Activated CD4-positive, alpha-beta T cell treated with anti-CD3 and anti-CD28 coated beads, Interleukin-2, amount 50 U/mL, for 1 hour (primary cell): Measurements from ENCODE around the gene NAA80.

ENCODE experiments used
- DNase-seq: peaks from one replicate; pipeline ENCODE4 v3.0.0-alpha.2; 2020

Gene NAA80

GRCh38 chr3:50327943-50328691 is 28.9 kb upstream of the NAA80 start, which contains the start of gene TUSC2:
TSS of gene TUSC2 (minus strand) at chr3:50328223. CDS start at chr3:50328099, 124 bp downstream.
- DNase-seq, result peak; percentile 93

- no peak for DNase-seq
Measured at GRCh38 chr3:50327129-50327528, 27.9 kb upstream of the NAA80 start.

- DNase-seq, result no peak
Measured at GRCh38 chr3:50326182-50326541, 27.0 kb upstream of the NAA80 start.

GRCh38 chr3:50325497-50326181 is 26.4 kb upstream of the NAA80 start:
- DNase-seq, result no peak

GRCh38 chr3:50325113-50325480 is 25.9 kb upstream of the NAA80 start:
- no peak for DNase-seq

- peak; percentile 65 for DNase-seq
Measured at GRCh38 chr3:50324351-50325112, 25.3 kb upstream of the NAA80 start.

- DNase-seq, result no peak
Measured at GRCh38 chr3:50323614-50324199, 24.5 kb upstream of the NAA80 start.

- no peak for DNase-seq
Measured at GRCh38 chr3:50323092-50323600, 23.9 kb upstream of the NAA80 start.

- DNase-seq, result no peak
Measured at GRCh38 chr3:50322386-50323091, 23.3 kb upstream of the NAA80 start, which contains the start of gene HYAL2. TSS of gene HYAL2 (minus strand) at chr3:50322745. CDS start at chr3:50320489, 2,256 bp downstream.

- DNase-seq, result no peak
Measured at GRCh38 chr3:50322115-50322385, 22.8 kb upstream of the NAA80 start.

- peak; percentile 78 for DNase-seq
Measured at GRCh38 chr3:50321336-50322114, 22.3 kb upstream of the NAA80 start.

GRCh38 chr3:50320853-50321335 is 21.7 kb upstream of the NAA80 start:
- no peak for DNase-seq

GRCh38 chr3:50319894-50320625 is 20.9 kb upstream of the NAA80 start:
- DNase-seq, result no peak

- DNase-seq, result no peak
Measured at GRCh38 chr3:50319181-50319893, 20.1 kb upstream of the NAA80 start.

GRCh38 chr3:50318615-50319014 is 19.4 kb upstream of the NAA80 start:
- DNase-seq, result no peak

GRCh38 chr3:50318163-50318562 is 19.0 kb upstream of the NAA80 start:
- DNase-seq, result no peak

- no peak for DNase-seq
Measured at GRCh38 chr3:50317300-50317699, 18.1 kb upstream of the NAA80 start.

GRCh38 chr3:50316657-50317242 is 17.5 kb upstream of the NAA80 start:
- DNase-seq, result peak; percentile 73

GRCh38 chr3:50314816-50315215 is 15.6 kb upstream of the NAA80 start:
- DNase-seq, result no peak

GRCh38 chr3:50314342-50314741 is 15.1 kb upstream of the NAA80 start:
- DNase-seq, result no peak
